GM18867 (cell line): ENCODE data around the gene NSUN7.

Source experiments
- ATAC-seq: cut with Tn5 transposase; IDR thresholded peaks from one replicate; pipeline ENCODE4 v1.9.1; 2021; ENCODE audit warnings: mild to moderate bottlenecking, moderate library complexity; ENCODE audit not compliant: unreplicated experiment

NSUN7 gene

DNA sequence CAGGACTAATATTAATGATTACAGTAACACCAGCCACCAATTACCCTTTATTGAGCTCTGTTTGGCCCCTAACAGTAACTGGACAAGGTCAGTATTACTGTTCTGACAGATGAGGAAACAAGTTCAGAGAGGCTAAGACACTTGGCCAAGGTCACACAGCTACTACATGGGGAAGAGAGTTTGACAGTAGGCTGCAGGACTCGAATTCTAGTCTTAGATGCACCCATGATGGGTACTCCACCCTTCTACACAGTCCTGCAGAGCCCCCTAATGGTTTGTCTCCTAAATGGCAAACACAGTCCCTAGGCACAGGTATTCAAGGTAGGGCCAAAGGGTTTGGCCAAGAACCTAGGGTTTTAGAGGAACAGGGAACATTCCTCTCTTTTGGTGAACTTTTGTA lies 93.9 kb downstream of the NSUN7 start:
- peak; percentile 33 for ATAC-seq

DNA sequence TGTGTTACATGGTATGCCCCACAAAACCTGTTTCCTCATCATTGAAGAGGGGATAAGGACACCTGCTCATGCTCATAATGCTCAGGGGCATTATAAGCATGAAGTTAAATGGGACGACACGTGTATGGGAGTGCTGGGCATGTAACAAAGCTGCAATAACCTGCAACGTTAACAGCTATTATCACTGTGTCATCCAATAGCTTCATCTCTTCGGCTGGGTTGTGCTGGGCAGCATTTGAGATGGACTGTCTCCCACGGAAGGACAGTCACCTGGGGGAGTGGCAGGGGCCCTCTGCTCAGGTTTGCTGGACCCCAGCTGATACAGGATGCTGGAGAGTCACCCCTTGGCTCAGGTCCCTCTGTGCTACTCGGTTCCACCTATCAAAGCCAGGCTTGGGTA lies 94.5 kb downstream of the NSUN7 start:
- ATAC-seq = no peak

DNA sequence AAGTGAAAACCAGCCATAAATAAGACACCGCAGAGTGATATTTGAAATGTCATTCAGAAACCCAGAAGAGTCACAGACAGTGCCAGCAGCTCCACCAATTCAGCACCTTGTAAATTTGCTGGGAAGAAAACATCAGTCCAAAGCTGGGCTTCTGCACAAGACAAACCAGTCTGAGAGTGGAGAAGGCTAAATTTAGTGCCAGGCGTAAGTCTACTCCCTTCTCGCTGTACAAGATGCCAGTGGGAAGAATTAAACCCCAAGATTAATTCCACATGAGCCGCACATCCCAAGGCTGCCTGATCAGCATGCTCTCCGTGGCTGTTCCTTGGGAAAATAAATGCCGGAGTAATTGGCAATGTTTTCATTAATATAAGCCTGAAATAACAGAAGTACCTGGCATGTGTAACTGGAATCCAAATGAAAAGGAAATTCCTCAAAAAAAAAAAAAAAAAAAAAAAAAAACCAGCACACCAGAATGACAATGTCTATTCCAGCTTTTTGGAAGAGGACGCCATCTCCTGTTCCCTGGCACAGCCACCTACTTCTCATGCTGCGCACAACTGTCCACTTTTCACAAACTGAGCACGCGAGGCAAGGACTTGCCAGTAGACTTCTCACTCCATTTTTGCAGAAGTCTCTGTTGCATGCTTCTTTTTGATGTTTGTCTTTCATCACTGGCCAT lies 95.5 kb downstream of the NSUN7 start:
- ATAC-seq = no peak

DNA sequence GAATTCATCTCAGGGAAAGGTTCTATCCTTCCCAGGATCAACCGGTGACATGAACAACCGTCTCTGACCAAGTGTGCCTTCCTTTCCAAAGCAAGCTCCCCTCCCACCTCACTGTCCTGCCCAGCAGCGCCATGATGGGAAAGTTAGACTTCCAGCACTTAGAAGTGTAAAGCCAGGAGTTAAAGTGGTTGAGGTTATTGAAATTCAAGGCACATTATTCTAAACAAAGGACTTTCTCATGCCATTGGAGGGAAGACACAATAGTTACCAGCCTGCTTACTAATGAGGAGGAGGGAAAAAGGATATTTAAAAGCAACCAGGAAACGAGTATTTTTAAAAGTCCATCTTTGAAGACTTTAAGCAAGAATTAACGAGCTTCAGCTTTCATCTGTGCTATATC lies 96.8 kb downstream of the NSUN7 start:
- ATAC-seq = no peak

DNA sequence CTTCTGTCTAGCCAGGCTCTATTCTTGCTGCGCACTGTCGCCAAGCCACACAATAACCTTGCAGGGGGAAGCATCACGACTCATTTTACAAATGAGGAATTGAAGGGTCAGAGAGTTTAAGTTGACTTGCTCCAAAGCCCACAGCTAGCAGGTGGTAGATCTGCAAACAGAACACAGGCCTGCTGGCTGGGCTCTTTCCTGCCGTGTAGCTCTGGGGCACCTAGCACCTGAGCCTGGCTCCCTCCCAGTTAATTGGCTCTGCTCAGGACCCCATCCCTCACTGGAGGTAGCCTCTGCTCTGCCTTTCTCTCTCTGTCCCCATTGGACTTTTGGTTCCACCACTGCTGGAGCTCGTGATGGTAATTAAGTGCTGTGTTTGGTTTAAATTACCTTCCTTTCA lies 98.5 kb downstream of the NSUN7 start:
- no peak for ATAC-seq

DNA sequence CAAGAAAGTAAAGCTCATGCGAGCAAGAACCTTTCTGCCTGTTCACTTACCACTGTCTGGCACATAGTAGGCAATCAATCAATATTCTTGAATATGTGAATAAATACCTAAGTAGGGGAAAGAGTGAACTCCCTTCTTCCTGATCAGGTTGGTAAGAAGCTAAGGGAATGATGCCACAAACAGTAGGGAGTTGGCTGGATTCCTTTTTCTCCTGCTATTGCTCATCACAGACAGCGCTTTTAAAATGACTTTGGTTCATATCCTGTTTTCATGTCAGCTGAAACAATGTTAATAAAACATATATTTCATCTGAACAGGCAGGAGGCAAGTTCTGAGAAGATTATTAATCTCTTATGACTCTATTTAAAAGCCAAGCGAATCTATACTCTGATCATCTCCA lies 99.2 kb downstream of the NSUN7 start:
- ATAC-seq = no peak

DNA sequence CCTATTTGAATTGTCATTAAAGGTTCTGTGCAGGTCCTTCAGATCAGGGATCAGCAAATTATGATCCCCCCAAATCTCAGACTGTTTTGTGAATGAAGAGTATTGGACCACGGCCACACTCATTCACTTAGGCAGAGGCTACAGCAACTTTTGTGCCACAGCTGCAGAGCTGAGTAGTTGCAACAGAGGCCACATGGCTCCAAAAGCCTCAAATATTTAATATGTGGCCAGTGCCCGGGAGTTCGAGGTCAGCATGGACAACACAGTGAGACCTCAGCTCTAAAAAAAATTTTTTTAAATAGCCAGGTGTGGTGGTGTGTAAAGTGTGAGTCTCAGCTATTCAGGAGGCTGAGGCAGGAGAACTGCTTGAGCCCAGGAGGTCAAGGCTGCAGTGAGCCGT lies 100.7 kb downstream of the NSUN7 start:
- no peak for ATAC-seq

DNA sequence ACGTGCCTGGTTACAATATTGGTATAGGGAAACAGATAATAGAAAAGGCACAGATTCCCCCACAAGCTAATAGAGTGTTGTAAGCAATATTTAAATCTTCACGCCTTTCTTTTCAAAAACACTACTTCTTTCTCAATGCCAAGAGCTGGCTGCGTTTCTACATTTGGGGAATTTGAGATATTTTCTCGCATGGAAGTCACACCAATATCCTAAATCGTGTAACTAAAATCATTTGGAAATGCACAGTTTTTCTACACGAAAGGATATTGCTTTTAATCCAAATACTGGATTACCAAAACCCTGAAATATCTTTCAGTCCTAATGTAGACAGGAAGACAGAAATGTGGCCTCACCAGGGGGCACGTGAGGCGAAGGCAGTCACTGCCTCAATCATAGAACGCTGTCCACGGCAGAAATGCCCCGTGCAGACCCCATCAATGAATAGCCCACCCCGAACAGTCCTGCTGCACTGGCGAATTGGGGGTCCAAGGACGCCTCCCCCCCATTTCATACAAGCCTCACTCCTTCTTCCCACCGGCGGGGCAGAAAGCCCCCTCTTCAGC lies 106.6 kb downstream of the NSUN7 start:
- ATAC-seq = no peak

DNA sequence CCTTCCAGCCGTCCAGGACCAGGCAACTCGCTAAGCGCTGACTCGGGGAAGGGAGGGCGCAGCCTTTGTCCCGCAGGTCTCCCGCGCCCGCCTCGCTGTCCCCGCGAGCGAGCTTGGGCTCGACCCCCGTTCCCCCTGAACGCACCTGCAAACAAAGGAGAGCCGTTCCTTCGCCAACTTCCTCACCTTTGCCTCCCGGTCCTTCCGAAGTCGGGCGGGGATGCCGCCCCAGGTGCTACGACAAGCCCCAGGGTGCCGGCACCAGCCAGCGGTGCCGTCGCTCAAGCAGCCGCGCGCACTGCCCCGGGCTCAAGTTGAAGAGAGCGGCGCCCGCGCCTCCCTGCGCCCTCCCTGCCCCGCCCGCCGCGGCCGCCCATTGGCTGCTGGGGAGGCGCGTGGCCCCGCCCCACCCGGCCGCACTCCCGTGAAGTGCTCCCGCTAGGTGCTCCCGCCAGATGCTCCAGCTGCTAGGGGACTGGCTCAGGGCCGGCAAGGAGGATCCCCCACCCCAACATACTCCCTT lies 107.1 kb downstream of the NSUN7 start:
- ATAC-seq = peak; percentile 95

DNA sequence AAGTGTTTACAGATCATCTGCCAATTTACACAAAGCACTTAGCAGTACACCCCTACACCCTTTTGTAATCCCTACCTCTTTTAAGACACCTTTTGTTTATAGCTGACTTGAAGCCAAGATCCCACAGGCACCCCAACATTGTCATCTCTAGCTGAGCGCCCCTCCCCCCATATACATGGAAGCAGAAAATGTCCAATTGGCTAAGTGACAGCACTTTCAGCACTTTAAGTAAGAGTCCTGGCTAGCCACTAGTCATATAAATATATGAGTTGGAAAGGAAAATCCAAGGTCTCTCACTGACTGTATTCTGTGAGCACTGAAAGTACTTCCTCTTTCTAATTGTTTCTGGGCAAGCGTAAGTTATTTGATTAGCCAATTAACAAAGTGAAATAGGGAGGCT lies 108.2 kb downstream of the NSUN7 start:
- ATAC-seq = no peak

DNA sequence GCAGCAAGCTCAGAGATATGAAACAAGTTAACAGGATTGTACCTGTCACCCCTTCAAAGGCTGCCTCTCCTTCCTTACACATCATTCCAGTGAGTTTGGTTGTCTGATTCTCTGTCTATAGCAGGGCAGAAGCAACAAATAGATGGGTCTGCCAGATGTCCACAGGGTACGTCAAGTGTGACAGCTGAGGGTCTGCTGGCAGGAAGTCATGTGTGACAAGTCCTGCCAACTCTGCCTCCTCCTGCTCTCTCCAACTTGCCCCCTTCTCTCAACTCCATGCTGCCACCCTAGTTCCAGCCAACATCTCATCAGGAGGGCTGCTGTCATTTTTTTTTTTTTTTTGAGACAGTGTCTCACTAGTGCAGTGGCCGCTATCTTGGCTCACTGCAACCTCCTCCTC lies 109.2 kb downstream of the NSUN7 start:
- ATAC-seq = no peak
